ENCODE results near the gene CYP8B1.
A peak's percentile ranks its signal among the peaks of the same experiment; 100 is the strongest.

The CYP8B1 gene

GRCh38 chr3:42923606-42924005, 47.9 kb upstream of the CYP8B1 start (continued):
- TF ChIP-seq ZNF518A (tag by site-specific recombination; conservative IDR thresholded peaks at IDR 0.05; ENCODE audit: low read depth): no peak
- no peak for TF ChIP-seq ZNF621 (tag by site-specific recombination; IDR thresholded peaks at IDR 0.05)
- no peak for TF ChIP-seq MZF1 (tag by site-specific recombination; IDR thresholded peaks at IDR 0.05; ENCODE audit: borderline replicate concordance)
- TF ChIP-seq ZBTB44 (tag by site-specific recombination; IDR thresholded peaks at IDR 0.05): no peak
- TF ChIP-seq HOXC10 (CRISPR knock-in tag; IDR thresholded peaks at IDR 0.05): no peak
- no peak for TF ChIP-seq ZNF777 (tag by site-specific recombination; IDR thresholded peaks at IDR 0.05; ENCODE audit: borderline replicate concordance)
- TF ChIP-seq ZNF302 (tag by site-specific recombination; IDR thresholded peaks at IDR 0.05; ENCODE audit: low read depth): no peak
- TF ChIP-seq ZNF433 (tag by site-specific recombination; IDR thresholded peaks at IDR 0.05; ENCODE audit: low read depth): no peak

- POLR2A ChIA-PET: no interaction called here
- no peak overlapping the region for H3K4me3 ChIP-seq (ENCODE audit: low read depth, low read length)
- no peaks in the 10 kb centered on the region for H3K9me3 ChIP-seq (ENCODE audit: control insufficient read depth, insufficient read depth, low read depth, low read length)
- CTCF ChIA-PET: no interaction called here
- no peaks in the 10 kb centered on the region for H3K4me1 ChIP-seq (ENCODE audit: control insufficient read depth, insufficient read depth, low read length)
- no peaks in the 10 kb centered on the region for H3K36me3 ChIP-seq (ENCODE audit: control insufficient read depth in 2 of 2, insufficient read depth in 1 of 2, low read length in 2 of 2)
- TF ChIP-seq SETDB1 (IDR thresholded peaks at IDR 0.05; ENCODE audit: insufficient read length, low read length) (peak; percentile 99), ATF2 (tag by site-specific recombination; IDR thresholded peaks at IDR 0.05; ENCODE audit: low read depth) (no peak)
- no peak overlapping the region for H3K27ac ChIP-seq (ENCODE audit: extremely low read depth, low read depth, low read length)
Observed at GRCh38 chr3:42914771-42915515, 39.3 kb upstream of the CYP8B1 start.

- H3K4me3 ChIP-seq (ENCODE audit: low read depth, low read length): no peak overlapping the region
- CTCF ChIA-PET: no interaction called here
- POLR2A ChIA-PET: no interaction called here
- no peak for TF ChIP-seq GLI4 (tag by site-specific recombination; IDR thresholded peaks at IDR 0.05)
- TF ChIP-seq ZNF549 (tag by site-specific recombination; IDR thresholded peaks at IDR 0.05): no peak
- TF ChIP-seq KLF1 (tag by site-specific recombination; IDR thresholded peaks at IDR 0.05): no peak
- TF ChIP-seq ZSCAN30 (tag by site-specific recombination; IDR thresholded peaks at IDR 0.05): no peak
- TF ChIP-seq ZNF26 (tag by site-specific recombination; IDR thresholded peaks at IDR 0.05): no peak
- TF ChIP-seq WT1 (tag by site-specific recombination; IDR thresholded peaks at IDR 0.05): no peak
- TF ChIP-seq ZNF202 (tag by site-specific recombination; IDR thresholded peaks at IDR 0.05; ENCODE audit: borderline replicate concordance): no peak
- no peak for TF ChIP-seq ZNF366 (tag by site-specific recombination; conservative IDR thresholded peaks at IDR 0.05)
- no peak for TF ChIP-seq ZNF791 (tag by site-specific recombination; IDR thresholded peaks at IDR 0.05)
- TF ChIP-seq ZNF394 (tag by site-specific recombination; IDR thresholded peaks at IDR 0.05; ENCODE audit: borderline replicate concordance): no peak
- no peak for TF ChIP-seq ZBTB17 (tag by site-specific recombination; IDR thresholded peaks at IDR 0.05)
Observed at GRCh38 chr3:42911551-42911950, 35.9 kb upstream of the CYP8B1 start.

More at GRCh38 chr3:42911551-42911950, 35.9 kb upstream of the CYP8B1 start:
- no peaks in the 10 kb centered on the region for H3K4me1 ChIP-seq (ENCODE audit: control insufficient read depth, insufficient read depth, low read length)
- H3K36me3 ChIP-seq (ENCODE audit: control insufficient read depth in 2 of 2, insufficient read depth in 1 of 2, low read length in 2 of 2): no peaks in the 10 kb centered on the region
- H3K27ac ChIP-seq (ENCODE audit: extremely low read depth, low read depth, low read length): no peak overlapping the region
- no peaks in the 10 kb centered on the region for H3K9me3 ChIP-seq (ENCODE audit: control insufficient read depth, insufficient read depth, low read depth, low read length)
